HG02759 (cell line): ENCODE data around the gene TJP3.
A peak's percentile ranks its signal among the peaks of the same experiment; 100 is the strongest.

Experiments used
- ATAC-seq: cut with Tn5 transposase; IDR thresholded peaks from one replicate; pipeline ENCODE4 v1.9.1; 2021; ENCODE audit warnings: mild to moderate bottlenecking, moderate library complexity; ENCODE audit not compliant: unreplicated experiment

The TJP3 gene

GRCh38 chr19:3691372-3691716, 16.8 kb upstream of the TJP3 start:
- no peak for ATAC-seq

GRCh38 chr19:3691726-3692125, 16.5 kb upstream of the TJP3 start:
- ATAC-seq, result no peak

GRCh38 chr19:3692141-3693024, 15.8 kb upstream of the TJP3 start:
- no peak for ATAC-seq

GRCh38 chr19:3693025-3693925, 14.9 kb upstream of the TJP3 start:
- ATAC-seq, result no peak

GRCh38 chr19:3694361-3695123, 13.6 kb upstream of the TJP3 start:
- no peak for ATAC-seq

- ATAC-seq, result no peak
These were observed 13.0 kb upstream of the TJP3 start for GRCh38 chr19:3695124-3695733.

- no peak for ATAC-seq
These were observed 12.1 kb upstream of the TJP3 start for GRCh38 chr19:3695986-3696659.

- no peak for ATAC-seq
These were observed 11.6 kb upstream of the TJP3 start for GRCh38 chr19:3696660-3696995.

- no peak for ATAC-seq
These were observed 11.1 kb upstream of the TJP3 start for GRCh38 chr19:3697094-3697493.

GRCh38 chr19:3697671-3698385, 10.4 kb upstream of the TJP3 start:
- no peak for ATAC-seq

GRCh38 chr19:3698386-3698950, 9.7 kb upstream of the TJP3 start:
- ATAC-seq, result no peak

GRCh38 chr19:3698974-3699740, 9.0 kb upstream of the TJP3 start:
- ATAC-seq, result no peak

- ATAC-seq, result peak; percentile 24
These were observed 8.4 kb upstream of the TJP3 start for GRCh38 chr19:3699741-3700241.

GRCh38 chr19:3700242-3701032, 7.7 kb upstream of the TJP3 start, which contains the start of gene PIP5K1C:
Gene PIP5K1C, minus strand, starts transcription at chr19:3700468. Its CDS starts 78 bp downstream, at chr19:3700390.
- ATAC-seq, result peak; percentile 91

GRCh38 chr19:3701200-3701599, 7.0 kb upstream of the TJP3 start:
- ATAC-seq, result no peak

- ATAC-seq, result no peak
These were observed 347 bp upstream of the TJP3 start for GRCh38 chr19:3707868-3708206.

- no peak for ATAC-seq
These were observed 2.2 kb downstream of the TJP3 start for GRCh38 chr19:3710265-3710812.
